ENCODE measurements around the gene TMTC2. TPM values are rescaled to one million over a fixed set of nuclear protein-coding genes. Genes with fewer than 3 reads are reported as not detected.

Gene TMTC2
- total RNA-seq, 1 experiment from 2014 or later = 0.58 TPM

DNA sequence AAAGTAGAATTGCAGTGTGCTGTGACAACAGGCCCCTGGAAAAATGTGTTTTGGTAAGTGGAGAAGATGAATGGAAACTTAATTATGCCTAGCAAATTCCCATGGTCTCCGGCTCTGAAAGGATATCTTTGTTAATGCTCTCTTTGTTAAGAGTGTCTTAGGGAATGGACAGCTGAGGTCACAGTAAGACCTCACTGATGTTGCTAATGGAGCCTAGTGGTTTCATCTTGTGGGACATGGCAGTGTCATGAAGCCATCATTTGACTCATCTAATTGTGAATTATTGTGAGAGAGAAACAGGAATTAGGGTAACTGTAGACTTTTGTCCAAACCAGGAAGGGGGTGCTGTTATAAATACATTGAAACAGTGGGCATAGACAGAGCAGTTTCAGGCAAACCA lies 330.3 kb downstream of the TMTC2 start:
- no peak for DNase-seq (ENCODE audit: low spot score)
- in situ Hi-C loops (cut with HindIII; ENCODE audit: low sequenced_read_pairs) = no loop called here

DNA sequence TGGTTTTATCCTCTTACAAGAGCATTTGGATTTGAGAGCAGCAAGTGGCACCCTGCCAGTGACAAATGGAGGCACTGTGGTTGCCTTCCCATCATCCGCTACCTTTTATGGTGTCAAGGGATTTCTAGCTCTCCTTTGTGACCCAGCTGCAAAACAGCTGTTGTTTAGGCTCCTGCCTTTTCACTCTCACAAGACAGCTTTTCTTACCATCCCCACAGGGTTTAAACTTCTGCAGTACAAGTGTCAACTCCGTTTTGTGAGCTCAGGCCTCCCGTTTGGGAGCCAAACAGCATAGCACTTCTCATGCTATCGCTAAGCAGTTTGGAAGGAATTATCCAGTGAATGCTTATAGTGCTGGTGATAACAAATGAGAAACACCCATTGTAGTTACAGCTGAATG lies 331.4 kb downstream of the TMTC2 start:
- DNase-seq (ENCODE audit: low spot score) = no peak
- in situ Hi-C loops (cut with HindIII; ENCODE audit: low sequenced_read_pairs) = no loop called here

DNA sequence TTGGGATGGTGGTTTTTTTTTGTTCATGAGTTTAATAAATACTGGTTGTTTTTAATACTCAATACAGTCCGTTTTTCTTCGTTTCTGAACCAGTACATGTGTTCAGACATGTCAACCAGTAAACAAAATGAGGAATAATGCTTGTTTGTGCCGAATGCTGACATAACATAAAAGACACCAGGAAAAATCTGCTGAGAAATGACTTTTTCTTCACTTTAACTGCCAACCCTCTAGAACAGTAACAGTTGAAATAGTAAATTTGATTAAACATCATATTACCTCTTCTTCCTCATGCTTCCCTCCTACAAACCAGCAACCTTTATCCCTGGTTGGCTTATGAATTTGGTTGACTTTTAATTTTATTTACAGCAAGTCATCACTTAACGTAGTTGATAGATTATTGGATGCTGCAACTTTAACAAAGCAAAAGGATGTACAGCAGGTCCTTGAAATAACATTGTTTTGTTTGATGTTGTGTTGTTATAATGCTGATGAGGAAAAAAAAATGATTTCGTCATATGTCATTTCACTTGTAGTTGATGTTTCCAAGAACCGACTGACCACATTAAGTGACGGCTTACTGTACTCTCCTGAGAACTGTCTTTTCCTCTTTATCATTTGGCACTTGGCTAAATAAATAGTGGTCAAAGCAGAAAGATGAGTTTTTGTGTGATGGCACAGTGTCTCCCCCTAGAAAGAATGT lies 340.5 kb downstream of the TMTC2 start:
- in situ Hi-C loops (cut with HindIII; ENCODE audit: low sequenced_read_pairs) = no loop called here
- no peak for DNase-seq (ENCODE audit: low spot score)

DNA sequence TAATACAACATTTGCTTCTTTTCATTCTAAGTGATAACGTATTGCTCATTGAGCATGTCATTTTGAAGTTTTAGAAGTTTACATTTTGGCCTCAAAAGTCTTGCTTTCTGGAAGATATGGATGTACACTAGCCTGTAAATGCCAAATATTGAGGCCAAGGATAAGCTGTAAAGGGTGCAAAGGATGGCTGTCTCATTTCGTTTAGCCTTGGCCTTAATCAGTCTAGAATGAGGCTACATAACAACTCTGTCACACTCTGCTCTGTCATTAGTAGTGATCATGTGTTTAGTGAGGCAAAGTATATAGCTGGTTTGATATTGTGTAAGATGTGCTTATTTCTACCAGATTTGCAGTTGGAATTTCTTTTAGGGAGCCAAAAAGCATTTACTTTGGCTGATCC lies 344.5 kb downstream of the TMTC2 start:
- no peak for DNase-seq (ENCODE audit: low spot score)
- in situ Hi-C loops (cut with HindIII; ENCODE audit: low sequenced_read_pairs) = no loop called here

DNA sequence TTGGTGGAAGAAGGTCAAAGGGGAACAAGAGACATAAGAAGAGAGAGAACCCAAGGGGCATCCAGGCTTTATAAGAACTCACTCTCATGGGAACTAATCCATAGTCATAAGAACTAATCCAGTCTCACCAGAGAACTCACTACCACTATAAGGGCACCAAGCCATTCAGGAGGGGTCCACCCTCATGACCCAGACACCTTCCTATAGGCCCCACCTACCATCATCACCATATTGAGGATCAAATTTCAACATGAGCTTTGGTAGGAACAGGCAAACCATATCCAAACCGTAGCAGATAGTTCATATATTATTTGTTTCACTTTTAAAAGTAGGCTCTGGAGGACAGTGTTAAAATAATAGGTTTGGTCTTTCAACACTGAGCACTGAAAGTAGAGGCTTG lies 350.1 kb downstream of the TMTC2 start:
- no peak for DNase-seq (ENCODE audit: low spot score)
- in situ Hi-C loops (cut with HindIII; ENCODE audit: low sequenced_read_pairs) = no loop called here

DNA sequence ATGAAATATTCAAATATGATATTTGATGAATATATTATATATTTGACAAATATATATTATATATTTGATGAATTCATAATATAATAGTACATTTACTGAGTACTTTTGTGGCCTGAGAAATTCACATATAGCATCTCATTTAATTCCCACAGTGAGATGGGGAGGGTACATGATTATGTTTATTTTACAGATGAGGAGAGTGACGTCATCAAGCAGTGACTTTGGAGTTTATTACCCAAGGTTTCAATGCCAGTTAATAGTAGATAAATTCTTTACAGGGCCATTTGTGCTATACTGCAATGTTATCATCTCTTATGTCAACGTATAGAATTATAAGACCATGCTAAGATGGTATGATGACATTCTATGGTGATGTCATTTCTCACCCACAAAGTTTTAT lies 352.7 kb downstream of the TMTC2 start:
- no peak for DNase-seq (ENCODE audit: low spot score)
- in situ Hi-C loops (cut with HindIII; ENCODE audit: low sequenced_read_pairs) = no loop called here

DNA sequence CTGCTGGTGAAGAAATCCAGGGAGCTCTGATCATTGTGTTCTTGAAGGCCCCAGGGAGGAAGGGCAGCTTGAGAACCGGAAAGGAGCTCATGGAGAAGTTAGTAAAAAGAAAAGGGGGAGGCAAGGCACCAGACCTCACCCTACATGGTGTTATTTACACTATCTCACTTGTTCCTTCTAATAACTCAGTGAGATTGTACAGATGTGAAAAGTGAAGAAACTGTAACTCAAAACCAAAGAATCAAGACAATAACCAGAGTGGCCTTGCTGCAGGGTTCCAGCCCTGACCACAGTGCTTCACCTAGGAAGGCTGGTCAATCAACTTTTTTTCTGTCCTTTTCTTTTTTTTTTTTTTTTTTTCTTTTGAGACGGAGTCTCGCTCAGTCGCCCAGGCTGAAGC lies 353.6 kb downstream of the TMTC2 start:
- in situ Hi-C loops (cut with HindIII; ENCODE audit: low sequenced_read_pairs) = no loop called here
- DNase-seq (ENCODE audit: low spot score) = no peak

DNA sequence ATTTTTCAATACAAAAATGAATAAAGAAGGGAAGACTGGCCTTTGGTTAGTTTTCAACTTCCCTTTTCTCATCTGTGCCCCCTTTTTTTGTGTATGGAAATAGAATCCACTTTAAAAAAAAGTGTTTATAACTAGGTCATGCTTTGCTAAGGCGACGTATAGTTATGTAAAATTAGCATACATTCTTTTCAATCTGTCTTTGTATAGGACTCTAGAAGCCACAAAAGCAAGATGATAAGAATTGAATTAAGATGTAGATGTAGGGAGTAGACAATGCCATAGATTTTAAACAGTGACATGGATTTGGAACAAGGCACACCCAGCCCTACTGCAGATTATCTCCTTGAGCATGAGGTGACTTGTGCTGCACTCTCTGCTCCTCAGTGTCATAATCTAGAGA lies 354.3 kb downstream of the TMTC2 start:
- no peak for DNase-seq (ENCODE audit: low spot score)
- in situ Hi-C loops (cut with HindIII; ENCODE audit: low sequenced_read_pairs) = no loop called here

DNA sequence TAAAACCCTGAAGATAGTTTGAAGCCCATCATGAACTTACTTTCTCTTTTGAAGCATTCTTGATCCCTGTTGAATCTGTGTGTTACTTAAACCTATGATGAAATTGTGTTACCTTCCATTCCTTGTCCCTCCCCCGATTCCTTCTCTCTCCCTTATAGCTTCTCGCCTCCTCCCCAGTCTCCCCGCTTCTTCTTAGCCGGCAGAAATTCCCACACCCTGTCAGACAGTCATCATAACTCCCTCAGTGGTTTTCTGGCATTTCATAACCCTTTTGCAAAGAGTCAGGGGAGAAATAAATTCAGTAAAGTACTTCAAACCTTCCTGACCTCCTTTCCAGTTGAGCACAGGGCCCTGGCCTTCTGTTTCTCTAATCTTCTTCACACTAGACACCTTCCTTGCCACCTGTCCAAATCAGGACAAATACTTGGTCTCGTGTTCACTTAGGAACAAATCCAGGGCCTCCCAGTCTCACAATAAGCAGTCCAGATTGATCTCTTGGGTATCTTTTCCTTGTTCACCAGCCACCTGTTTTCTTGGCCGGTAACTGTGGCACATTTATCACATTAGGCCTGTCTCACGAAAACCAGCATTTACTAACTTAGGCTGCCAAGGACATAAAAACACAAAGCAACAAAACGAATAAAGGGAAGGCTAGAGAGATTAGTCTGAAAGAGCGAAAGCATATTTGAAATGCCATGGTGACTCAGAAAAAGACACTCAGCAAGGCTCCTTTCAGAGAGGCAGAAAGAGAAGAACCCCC lies 355.9 kb downstream of the TMTC2 start:
- in situ Hi-C loops (cut with HindIII; ENCODE audit: low sequenced_read_pairs) = no loop called here
- DNase-seq (ENCODE audit: low spot score) = peak; percentile 91

DNA sequence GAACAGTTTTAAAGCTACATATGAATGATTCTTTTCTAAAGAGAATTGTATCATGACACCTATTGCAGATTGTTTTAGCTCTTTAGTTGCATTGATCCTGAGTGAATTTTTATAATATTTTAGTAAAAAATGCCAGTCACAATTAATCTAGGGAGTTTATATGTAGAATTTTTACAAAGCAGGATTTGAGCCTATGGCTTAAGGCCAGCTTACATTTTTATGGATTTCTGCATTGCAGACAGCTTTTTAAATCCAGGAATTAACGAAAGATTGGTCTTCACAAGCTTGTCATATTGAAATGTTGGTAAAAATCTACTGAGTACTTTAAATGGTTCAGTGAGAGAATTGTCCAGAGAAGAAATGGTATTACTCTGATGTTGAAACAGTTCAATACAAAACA lies 358.0 kb downstream of the TMTC2 start:
- DNase-seq (ENCODE audit: low spot score) = no peak
- in situ Hi-C loops (cut with HindIII; ENCODE audit: low sequenced_read_pairs) = no loop called here

DNA sequence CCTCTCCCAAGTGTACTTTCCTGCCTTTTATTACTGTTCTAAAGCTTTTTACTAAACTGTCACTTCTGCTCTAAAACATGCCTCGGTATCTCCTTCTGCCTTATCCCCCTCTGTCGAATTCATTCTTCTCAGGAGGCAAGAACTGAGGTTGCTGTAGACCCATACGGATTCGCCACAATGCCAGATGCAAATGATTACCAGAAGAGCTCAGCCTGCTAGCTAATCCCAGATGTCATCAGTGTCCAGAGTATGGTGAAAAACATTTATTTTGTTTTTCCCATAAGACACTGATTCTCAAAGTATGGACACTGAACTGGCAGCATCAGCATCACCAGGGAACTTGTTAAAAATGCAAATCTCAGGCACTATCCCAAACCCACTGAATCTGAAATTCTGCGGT lies 359.3 kb downstream of the TMTC2 start:
- DNase-seq (ENCODE audit: low spot score) = no peak
- in situ Hi-C loops (cut with HindIII; ENCODE audit: low sequenced_read_pairs) = no loop called here

DNA sequence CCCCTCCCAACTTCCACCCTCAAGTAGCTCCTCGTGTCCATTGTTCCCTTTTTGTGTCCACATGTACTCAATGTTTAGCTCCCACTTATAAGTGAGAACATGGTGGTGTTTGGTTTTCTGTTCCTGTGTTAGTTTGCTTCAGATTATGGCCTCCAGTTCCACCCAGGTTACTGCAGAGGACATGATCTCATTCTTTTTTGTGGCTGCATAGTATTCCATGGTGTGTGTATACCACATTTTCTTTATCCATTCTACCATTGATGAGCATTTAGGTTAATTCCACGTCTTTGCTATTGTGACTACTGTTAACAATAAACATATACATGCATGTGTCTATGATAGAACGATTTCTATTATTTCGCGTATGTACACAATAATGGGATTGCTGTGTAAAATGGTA lies 362.6 kb downstream of the TMTC2 start:
- no peak for DNase-seq (ENCODE audit: low spot score)
- in situ Hi-C loops (cut with HindIII; ENCODE audit: low sequenced_read_pairs) = no loop called here

DNA sequence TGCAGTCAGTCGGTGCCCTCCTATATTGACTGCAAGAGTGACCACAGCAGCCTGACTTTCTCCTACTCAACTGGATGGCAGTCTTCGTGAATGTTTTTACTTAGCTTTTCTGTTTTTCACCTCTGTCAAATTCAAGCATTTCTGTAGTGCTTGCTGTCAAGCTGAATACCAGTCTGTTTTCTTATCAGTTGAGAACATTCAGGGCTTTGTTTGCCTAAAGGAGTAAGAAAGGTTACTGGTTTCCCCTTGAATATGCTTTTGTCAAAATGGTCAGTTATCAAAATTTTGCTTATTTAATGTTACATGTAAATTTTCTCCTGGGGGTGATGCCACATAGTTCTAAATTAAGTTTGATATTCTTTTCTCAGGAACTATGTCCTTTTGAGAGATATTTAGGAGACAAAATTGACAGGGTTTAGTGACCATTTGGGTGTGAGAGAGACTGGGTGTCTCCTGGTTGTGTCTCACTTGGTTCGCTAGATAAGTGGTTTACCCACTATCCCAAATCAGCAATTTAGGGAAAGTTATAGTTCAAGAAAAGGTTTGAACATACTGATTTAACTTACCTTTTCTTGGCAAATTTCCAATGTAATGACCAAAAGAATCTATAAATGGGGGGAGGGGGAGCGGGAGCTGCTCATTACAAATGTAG lies 366.3 kb downstream of the TMTC2 start:
- no peak for DNase-seq (ENCODE audit: low spot score)
- in situ Hi-C loops (cut with HindIII; ENCODE audit: low sequenced_read_pairs) = no loop called here

DNA sequence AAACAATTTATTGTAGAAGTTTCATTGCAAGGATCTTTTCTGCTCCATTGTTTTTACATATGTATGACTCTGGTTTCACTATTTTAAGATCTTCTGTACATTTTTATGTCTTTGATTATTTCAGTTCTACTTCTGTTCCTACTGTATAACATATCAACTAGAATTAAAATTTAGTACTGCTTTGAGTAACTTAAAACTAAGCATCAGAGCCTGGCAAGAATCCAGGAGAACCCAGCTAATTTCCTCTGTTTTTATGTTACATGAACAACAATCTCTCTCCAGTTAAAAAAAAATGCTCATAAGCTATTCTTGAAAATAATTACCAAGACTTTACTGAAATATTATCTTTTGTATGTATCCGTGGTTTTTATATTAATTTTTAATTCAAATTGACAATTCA lies 370.7 kb downstream of the TMTC2 start:
- in situ Hi-C loops (cut with HindIII; ENCODE audit: low sequenced_read_pairs) = no loop called here
- DNase-seq (ENCODE audit: low spot score) = no peak

DNA sequence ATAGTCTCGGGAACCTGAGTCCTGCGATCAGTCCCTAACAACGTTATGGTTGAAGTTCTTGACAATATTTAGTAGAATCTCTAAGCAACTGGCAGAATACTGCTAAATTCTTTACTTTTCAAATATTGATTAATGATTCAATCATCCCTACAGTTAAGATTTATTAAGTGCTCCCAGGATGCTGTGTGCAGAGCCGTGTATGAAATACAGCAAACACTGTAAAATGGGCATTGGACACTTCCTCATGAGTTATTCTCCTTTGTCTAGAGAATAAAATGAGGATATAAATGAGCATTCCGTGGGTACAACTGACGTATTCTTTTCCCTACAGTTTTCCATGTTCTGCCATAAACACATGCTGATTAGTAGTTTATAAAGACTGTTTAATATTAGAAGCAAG lies 372.4 kb downstream of the TMTC2 start:
- in situ Hi-C loops (cut with HindIII; ENCODE audit: low sequenced_read_pairs) = no loop called here
- DNase-seq (ENCODE audit: low spot score) = no peak

DNA sequence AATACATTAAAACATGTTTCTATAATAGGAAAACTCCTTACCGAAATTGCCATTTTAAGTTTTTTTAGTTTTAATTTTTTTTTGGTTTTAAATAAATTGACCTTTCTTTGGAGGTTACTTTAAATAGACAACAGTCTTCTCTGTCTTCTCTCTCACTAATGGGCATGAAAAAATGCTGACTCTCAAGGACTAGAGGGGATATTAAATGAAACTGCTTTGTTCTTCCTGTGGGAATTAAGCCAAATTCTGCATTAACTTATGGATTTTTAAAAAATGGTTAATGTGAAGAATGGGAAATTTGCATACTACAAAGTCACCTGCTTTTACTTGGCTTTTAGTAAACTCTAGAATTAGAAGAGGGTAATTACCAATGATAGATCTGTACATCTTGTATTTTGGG lies 378.9 kb downstream of the TMTC2 start:
- DNase-seq (ENCODE audit: low spot score) = no peak
- in situ Hi-C loops (cut with HindIII; ENCODE audit: low sequenced_read_pairs) = no loop called here

DNA sequence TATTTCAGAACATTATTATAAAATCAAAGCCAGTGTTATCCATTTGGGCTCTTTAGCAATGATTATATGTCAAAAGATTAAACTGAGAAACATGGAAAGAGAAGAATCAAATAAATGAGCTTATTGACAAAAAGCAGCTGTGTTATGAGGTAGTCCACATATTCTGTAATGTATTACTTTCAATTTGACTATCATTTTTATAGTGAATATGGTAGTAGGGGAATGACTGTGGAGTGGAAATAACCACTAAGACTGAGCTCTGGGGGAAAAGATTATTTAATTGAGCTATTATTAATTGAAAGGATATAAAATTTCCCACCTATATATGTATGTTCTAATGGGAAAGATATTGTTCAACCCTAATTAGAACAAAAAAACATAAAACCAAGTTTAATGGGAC lies 381.3 kb downstream of the TMTC2 start:
- DNase-seq (ENCODE audit: low spot score) = no peak
- in situ Hi-C loops (cut with HindIII; ENCODE audit: low sequenced_read_pairs) = no loop called here

DNA sequence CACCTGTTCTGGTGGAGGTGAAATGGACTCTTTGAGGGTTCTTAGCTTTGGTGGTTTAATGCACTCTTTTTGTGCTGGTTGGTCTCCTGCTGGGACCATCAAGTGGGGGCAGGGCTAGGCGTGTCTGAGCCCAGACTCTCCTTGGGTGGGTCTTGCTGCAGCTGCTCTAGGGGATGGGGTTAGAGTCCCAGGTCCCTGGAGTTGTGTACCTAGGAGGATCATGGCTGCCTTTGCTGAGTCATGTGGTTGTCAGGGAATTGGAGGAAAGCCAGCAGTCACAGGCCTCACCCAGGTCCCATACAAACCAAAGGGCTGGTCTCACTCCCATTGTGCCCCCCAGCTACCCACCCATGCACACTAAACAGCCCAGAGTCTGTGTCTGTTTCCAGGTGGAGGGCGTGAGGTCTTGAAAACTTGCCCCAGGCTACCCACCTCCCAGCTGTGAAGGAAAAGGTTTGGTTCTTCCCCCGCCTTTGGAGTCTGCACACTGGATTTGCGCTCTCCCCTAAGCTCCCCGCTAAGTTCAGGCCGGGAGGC lies 387.7 kb downstream of the TMTC2 start:
- in situ Hi-C loops (cut with HindIII; ENCODE audit: low sequenced_read_pairs) = no loop called here
- DNase-seq (ENCODE audit: low spot score) = no peak

DNA sequence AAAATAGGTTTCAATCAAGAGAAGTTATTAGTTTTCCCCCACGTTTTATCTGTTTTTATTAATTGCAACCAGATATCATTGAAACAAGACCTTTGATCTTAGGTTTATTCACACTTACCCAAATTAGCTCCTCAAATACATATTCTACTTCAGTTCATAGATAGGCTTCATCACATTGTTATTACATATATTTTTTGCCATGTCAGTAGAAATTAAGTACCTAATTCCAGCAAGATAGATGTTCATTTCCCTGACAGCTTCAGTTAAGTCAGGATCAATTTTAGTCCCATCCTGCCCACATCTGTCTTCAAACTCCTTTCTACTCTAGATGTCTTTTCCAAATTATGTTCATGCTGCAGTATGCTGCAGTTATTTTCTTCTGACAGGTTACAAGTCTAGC lies 388.8 kb downstream of the TMTC2 start:
- no peak for DNase-seq (ENCODE audit: low spot score)

DNA sequence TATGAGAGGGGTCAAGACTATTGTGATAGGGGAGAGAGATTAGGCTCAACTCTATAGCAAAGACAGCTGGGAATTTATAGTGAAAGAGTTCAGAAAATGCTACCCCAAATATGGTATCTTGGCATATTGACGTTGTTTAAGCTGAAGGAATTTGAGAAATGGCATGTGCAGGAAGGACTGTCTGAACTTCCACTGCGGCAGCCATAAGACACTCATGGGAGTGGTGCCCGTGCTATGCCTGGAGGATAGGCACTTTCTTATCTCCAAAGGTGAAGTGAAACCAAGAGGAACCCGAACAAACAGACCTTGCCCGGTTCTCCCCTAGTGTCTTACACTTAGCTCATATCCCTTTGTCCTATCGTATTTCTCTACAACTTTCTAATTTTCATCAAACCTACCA lies 390.3 kb downstream of the TMTC2 start:
- in situ Hi-C loops (cut with HindIII; ENCODE audit: low sequenced_read_pairs) = no loop called here
- no peak for DNase-seq (ENCODE audit: low spot score)

More for the DNA sequence above, 388.8 kb downstream of the TMTC2 start:
- in situ Hi-C loops (cut with HindIII; ENCODE audit: low sequenced_read_pairs) = no loop called here
